Activated CD4-positive, alpha-beta T cell treated with anti-CD3 and anti-CD28 coated beads, Interleukin-2, amount 10 ng/mL, durations not matched to agents 7 days and 5 days (primary cell): Measurements from ENCODE around the gene MAMDC4. TPM values are rescaled to one million over a fixed set of nuclear protein-coding genes. Genes with fewer than 3 reads are reported as not detected.
"Not testable (repeated sequence)": the region's sequence is repeated elsewhere in the genome, so short reads cannot be mapped to it uniquely, and the experiment has no call there.

ENCODE experiments used
- CTCF ChIA-PET: fragments of 350-600 bp; sonication (Branson Sonifier 250); formaldehyde crosslinking; loops from one replicate; lab custom pipeline; 2021; ENCODE audit warnings: antibody characterized with exemption; lab: Charles Lee
- POLR2A ChIA-PET: fragments of 350-600 bp; sonication (Branson Sonifier 250); formaldehyde crosslinking; loops from one replicate; lab custom pipeline; 2021; ENCODE audit warnings: antibody characterized with exemption; lab: Charles Lee
- DNase-seq: peaks from one replicate; pipeline ENCODE4 v3.0.0-alpha.2; 2020
- H3K27ac Mint-ChIP-seq: one replicate; pipeline ENCODE4 v1.8.0; 2021; ENCODE audit warnings: mild to moderate bottlenecking, moderate library complexity, mixed read lengths
- H3K27me3 Mint-ChIP-seq: one replicate; pipeline ENCODE4 v1.8.0; 2021; ENCODE audit warnings: mixed read lengths
- H3K36me3 Mint-ChIP-seq: one replicate; pipeline ENCODE4 v1.8.0; 2021; ENCODE audit warnings: low read depth, mixed read lengths
- H3K4me1 Mint-ChIP-seq: one replicate; pipeline ENCODE4 v1.8.0; 2021; ENCODE audit warnings: mixed read lengths
- H3K4me3 Mint-ChIP-seq: one replicate; pipeline ENCODE4 v1.8.0; 2021; ENCODE audit warnings: mild to moderate bottlenecking, moderate library complexity, mixed read lengths
- H3K9me3 Mint-ChIP-seq: one replicate; pipeline ENCODE4 v1.8.0; 2021; ENCODE audit warnings: mixed read lengths
- total RNA-seq, 2 experiments: library from RNA; stranded (reverse); gene quantifications; one replicate each; pipeline ENCODE4 v1.2.3, GENCODE V29; 2021

MAMDC4 gene
- total RNA-seq, 2 experiments from 2014 or later = 12.4 to 14.4 TPM

DNA sequence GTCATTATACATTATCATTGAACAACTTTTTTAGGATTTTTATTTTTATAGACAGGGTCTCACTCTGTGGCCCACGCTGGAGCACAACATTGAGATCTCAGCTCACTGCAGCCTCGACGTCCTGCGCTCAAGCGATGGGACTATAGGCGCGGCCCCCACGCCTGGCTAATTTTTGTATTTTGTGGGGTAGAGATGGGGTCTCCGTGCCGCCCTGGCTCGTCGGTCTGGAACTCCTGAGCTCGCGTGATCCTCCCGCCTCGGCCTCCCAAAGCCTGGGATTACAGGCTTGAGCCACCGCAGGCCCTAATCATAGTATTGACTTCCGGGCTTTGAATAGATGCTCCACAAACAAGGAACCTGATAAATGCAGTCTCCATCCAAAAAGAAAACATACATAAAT, 15.3 kb downstream of the MAMDC4 start:
- peak overlapping the region; percentile 72 for H3K4me3 Mint-ChIP-seq
- peaks cover 18% of the 10 kb centered on the region for H3K36me3 Mint-ChIP-seq
- H3K27ac Mint-ChIP-seq = peak overlapping the region; percentile 68
- CTCF ChIA-PET = interaction anchor here (0.6 kb wide), 1 partner anchor 25 kb away, joined by 3 read pairs; the partner anchor contains the start of gene AJM1
- H3K9me3 Mint-ChIP-seq = peaks cover under 1% of the 10 kb centered on the region
- no peaks in the 10 kb centered on the region for H3K27me3 Mint-ChIP-seq
- no peak for DNase-seq
- H3K4me1 Mint-ChIP-seq = peaks cover 19% of the 10 kb centered on the region
- POLR2A ChIA-PET = no interaction called here

DNA sequence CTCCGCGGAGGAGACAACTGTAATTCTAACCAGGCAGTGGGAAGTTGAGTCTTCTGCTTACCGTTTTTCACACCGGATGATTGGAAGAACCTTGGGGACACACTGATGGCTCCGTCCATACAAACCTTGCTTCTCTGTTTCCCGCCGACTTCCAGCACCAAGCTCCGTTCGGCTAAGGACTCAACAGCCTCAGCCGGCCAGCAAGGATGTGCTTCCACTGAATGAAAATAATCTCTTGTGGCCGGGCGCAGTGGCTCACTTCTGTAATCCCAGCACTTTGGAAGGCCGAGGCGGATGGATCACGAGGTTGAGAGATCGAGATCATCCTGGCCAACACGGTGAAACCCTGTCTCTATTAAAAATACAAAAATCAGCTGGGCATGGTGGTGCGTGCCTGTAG, 15.8 kb downstream of the MAMDC4 start:
- Mint-ChIP-seq H3K36me3 (peaks cover 18% of the 10 kb centered on the region), H3K9me3 (peaks cover 5% of the 10 kb centered on the region), H3K27ac (no peak overlapping the region), H3K4me1 (peaks cover 19% of the 10 kb centered on the region), H3K4me3 (peak overlapping the region; percentile 72), H3K27me3 (no peaks in the 10 kb centered on the region)
- ChIA-PET CTCF (interaction anchor here (0.6 kb wide), 1 partner anchor 25 kb away, joined by 3 read pairs; the partner anchor contains the start of gene AJM1), POLR2A (no interaction called here)
- DNase-seq = no peak

DNA sequence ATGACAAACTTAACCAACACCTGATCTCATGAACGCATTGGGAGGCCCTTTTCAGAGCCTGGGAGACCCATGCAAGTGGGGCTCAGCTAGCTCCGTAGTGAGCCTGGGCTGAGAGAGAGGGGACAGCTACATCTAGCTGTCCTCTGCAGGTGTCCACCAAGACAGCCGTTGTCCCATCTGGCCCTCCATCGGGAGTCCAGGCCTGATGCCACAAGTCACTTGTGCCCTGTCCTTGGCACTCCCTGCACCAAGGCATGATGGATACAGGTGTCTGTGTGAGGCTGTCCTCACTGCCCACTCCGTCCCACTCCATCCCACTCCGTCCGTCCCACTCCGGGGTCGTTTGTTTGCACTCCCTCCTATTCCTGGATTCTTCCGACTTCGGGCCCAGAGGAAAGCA, 16.5 kb downstream of the MAMDC4 start:
- CTCF ChIA-PET = interaction anchor here (1.0 kb wide), 1 partner anchor 10 kb away, joined by 5 read pairs; no protein-coding TSS in a partner anchor

DNA sequence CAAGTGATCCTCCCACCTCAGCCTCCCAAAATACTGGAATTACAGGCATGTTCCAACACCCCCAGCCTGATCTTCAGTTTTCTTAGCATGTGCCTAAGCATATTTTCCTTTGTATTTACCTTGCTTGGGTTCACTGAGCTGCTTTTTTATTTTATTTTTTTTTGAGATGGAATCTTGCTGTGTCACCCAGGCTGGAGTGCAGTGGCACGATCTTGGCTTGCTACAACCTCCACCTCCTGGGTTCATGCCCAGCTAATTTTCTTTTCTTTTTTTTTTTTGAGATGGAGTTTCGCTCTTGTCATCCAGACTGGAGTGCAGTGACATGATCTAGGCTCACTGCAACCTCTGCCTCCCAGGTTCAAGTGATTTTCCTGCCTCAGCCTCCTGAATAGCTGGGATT, 17.5 kb downstream of the MAMDC4 start:
- H3K27ac Mint-ChIP-seq, H3K27me3 Mint-ChIP-seq, POLR2A ChIA-PET, H3K9me3 Mint-ChIP-seq, H3K36me3 Mint-ChIP-seq, H3K4me3 Mint-ChIP-seq, DNase-seq: not testable (repeated sequence)
- CTCF ChIA-PET = interaction anchor here (0.9 to 1.7 kb wide), 6 partner anchors 9 to 35 kb away, joined by 3 to 5 read pairs (median 4); no protein-coding TSS in a partner anchor
- H3K4me1 Mint-ChIP-seq = peaks cover 12% of the 10 kb centered on the region

More for the DNA sequence above, 16.5 kb downstream of the MAMDC4 start:
- Mint-ChIP-seq H3K9me3 (peaks cover 5% of the 10 kb centered on the region), H3K4me1 (peaks cover 19% of the 10 kb centered on the region), H3K36me3 (peaks cover 11% of the 10 kb centered on the region), H3K4me3 (no peak overlapping the region), H3K27me3 (no peaks in the 10 kb centered on the region), H3K27ac (no peak overlapping the region)
- POLR2A ChIA-PET = no interaction called here
- DNase-seq = no peak

DNA sequence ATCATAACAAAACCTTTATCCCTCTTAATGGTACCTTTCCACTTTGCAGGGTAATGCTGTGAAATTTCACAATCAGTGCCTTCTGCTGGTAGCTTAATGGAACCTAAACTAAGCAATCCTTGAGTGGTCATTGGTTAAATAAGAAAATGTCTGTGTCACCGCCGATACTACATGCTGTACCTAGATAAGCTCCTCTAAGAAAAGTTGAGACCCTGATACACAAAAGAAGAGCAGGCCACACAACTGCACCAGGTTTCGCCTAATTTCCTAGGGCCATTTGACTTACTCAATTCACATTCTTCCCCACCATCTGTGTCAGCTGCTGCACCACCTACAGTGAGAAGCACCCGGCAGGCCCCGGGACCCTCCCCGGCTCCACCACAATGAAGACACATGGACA, 23.0 kb downstream of the MAMDC4 start:
- H3K36me3 Mint-ChIP-seq = peaks cover 3% of the 10 kb centered on the region
- POLR2A ChIA-PET = no interaction called here

DNA sequence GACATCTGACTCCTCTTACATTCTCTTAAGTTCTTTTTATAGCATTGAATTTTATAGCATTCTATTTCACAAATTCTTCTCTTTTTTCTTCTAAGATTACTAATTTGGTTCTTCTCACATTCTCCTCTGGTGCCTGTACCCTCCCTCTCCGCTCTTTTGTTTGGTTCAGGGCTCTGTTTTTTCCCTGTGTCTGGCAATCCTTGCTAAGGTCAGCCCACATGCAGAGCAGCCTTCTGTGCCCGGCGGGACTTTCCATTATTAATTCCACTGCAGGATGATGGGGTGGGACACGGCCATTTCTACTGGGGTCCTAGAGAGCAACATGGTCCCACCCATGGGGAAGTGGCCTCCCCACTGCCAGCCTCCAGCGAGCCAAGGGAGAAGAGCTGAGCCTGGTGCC, 24.3 kb downstream of the MAMDC4 start:
- no peak overlapping the region for H3K27ac Mint-ChIP-seq
- CTCF ChIA-PET = interaction anchor here (0.9 kb wide), 1 partner anchor 156 kb away, joined by 3 read pairs; no protein-coding TSS in a partner anchor
- H3K36me3 Mint-ChIP-seq = peaks cover 3% of the 10 kb centered on the region
- H3K4me1 Mint-ChIP-seq = peaks cover 19% of the 10 kb centered on the region
- H3K9me3 Mint-ChIP-seq = peaks cover 5% of the 10 kb centered on the region
- H3K27me3 Mint-ChIP-seq = no peaks in the 10 kb centered on the region
- POLR2A ChIA-PET = no interaction called here
- no peak for DNase-seq
- H3K4me3 Mint-ChIP-seq = no peak overlapping the region

More for the DNA sequence above, 23.0 kb downstream of the MAMDC4 start:
- H3K27ac Mint-ChIP-seq = no peak overlapping the region
- no peaks in the 10 kb centered on the region for H3K27me3 Mint-ChIP-seq
- peaks cover 8% of the 10 kb centered on the region for H3K4me1 Mint-ChIP-seq
- CTCF ChIA-PET = interaction anchor here (0.6 to 1.1 kb wide), 4 partner anchors 14 to 101 kb away, joined by 3 to 4 read pairs (median 3); no protein-coding TSS in a partner anchor
- H3K4me3 Mint-ChIP-seq = no peak overlapping the region
- no peak for DNase-seq
- H3K9me3 Mint-ChIP-seq = peaks cover 5% of the 10 kb centered on the region

DNA sequence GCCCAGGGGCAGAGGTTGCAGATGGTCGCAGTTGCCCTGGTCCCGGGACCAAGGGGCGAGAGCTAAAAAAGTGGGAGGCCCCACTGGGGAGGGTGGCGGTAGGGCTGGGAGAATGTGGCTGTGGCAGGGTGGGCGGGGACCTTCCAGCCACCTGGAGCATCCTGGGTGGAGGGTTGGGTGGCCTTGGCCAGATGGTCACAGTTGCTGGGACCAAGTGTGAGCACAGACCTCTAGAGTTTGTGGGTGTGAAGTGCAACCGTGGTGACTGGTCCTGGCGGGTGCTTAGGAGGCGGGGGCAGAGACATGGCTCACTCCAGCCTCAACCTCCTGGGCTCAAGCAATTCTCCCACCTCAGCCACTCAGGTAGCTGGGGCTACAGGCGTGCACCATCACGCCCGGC, 28.5 kb downstream of the MAMDC4 start:
- H3K4me3 Mint-ChIP-seq = no peak overlapping the region
- H3K27ac Mint-ChIP-seq = peak overlapping the region; percentile 82
- peaks cover 53% of the 10 kb centered on the region for H3K4me1 Mint-ChIP-seq
- CTCF ChIA-PET = interaction anchor here (0.6 to 2.9 kb wide), 8 partner anchors 10 to 155 kb away, joined by 3 to 16 read pairs (median 4); partner anchors contain the start of genes AJM1 and PAXX
- DNase-seq = no peak
- H3K9me3 Mint-ChIP-seq = no peaks in the 10 kb centered on the region
- POLR2A ChIA-PET = no interaction called here
- H3K27me3 Mint-ChIP-seq = no peaks in the 10 kb centered on the region
- peaks cover 4% of the 10 kb centered on the region for H3K36me3 Mint-ChIP-seq

DNA sequence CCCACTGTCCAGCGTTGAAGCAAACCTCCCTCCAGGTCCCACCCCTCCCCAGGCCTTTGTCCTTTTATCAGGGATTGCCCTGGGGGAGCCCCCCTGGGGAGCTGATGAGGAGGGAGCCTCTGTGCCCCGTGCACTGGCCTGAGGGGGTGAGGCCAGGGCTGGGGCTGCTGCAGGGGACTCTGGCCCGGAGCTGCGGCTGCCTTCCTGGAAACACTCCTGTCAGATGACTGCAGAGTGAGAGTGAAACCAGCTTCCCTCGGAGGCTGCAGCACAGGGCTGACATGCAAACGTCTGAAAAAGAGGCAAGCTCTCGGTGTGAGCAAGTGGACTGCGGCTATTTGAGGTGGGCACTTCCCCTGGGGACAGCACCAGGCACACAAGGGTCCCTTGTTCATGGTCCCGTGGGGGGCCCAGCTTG, 29.6 kb downstream of the MAMDC4 start:
- DNase-seq = peak; percentile 72
- Mint-ChIP-seq H3K27me3 (no peaks in the 10 kb centered on the region), H3K36me3 (peaks cover 4% of the 10 kb centered on the region), H3K4me3 (peak overlapping the region; percentile 76), H3K9me3 (no peaks in the 10 kb centered on the region), H3K27ac (peak overlapping the region; percentile 97), H3K4me1 (peaks cover 53% of the 10 kb centered on the region)
- ChIA-PET CTCF (interaction anchor here (0.8 to 2.9 kb wide), 14 partner anchors 12 to 205 kb away, joined by 3 to 16 read pairs (median 4); partner anchors contain the start of genes AJM1, C8G, EDF1 and FBXW5), POLR2A (interaction anchor here (0.6 kb wide), 2 partner anchors 17 to 65 kb away, joined by 3 to 4 read pairs; no protein-coding TSS in a partner anchor)

DNA sequence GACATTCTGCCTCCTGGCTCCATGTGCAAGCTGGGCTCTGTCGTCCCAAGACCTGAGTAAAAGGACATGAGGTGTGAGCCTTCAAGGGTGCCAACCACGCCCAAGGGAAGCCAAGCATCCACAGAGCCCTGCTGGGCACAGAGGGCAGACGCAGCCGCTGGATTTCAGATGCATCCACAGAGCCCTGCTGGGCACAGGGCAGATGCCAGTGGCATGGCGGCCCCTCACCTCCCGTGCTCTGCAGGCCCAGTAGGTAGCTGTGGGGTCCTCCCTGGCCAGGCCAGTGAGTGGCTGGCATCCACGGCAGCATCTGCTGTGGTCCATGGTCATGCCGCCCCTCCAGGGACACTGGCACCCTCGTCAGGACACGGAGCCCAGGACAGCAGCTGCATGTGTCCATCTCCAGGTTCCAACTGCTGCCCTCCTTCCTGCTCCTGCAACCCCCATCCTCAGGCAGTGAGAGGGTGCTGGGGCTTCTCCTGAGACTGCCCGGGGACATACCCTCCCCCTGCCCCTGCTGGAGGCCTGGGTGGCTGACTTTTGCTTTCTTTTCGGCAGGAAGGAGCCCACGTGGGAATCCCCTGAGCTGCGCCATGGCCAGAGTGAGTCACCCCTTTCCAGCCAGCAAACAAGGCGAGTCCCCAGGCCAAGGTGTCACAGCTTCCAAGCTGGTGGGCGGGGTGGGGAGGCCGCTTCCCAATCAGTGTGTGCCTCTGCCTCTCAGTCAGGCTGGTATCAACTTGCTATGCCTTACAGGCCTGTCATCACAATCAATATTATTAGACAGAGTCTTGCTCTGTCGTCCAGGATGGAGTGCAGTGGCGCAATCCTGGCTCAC, 30.2 kb downstream of the MAMDC4 start:
- Mint-ChIP-seq H3K36me3 (peaks cover 6% of the 10 kb centered on the region), H3K27ac (peak overlapping the region; percentile 97), H3K4me1 (peaks cover 57% of the 10 kb centered on the region), H3K9me3 (no peaks in the 10 kb centered on the region), H3K27me3 (no peaks in the 10 kb centered on the region), H3K4me3 (peak overlapping the region; percentile 76)
- ChIA-PET CTCF (interaction anchor here (0.8 to 2.9 kb wide), 11 partner anchors 12 to 147 kb away, joined by 3 to 16 read pairs (median 4); partner anchors contain the start of genes AJM1, C8G, EDF1 and FBXW5), POLR2A (interaction anchor here (0.6 kb wide), 1 partner anchor 66 kb away, joined by 3 read pairs; no protein-coding TSS in a partner anchor)
- peak; percentile 88 for DNase-seq

DNA sequence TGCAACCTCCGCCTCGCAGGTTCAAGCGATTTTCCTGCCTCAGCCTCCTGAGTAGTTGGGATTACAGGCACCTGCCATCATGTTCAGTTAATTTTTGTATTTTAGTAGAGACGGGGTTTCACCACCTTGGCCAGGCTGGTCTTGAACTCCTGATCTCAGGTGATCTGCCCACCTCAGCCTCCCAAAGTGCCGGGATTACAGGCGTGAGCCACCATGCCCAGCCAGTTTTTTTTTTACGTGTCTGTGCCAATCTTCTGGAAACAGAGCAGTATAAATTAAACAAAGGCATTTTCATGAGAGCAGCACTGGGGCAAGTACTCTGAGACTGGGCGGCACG, 30.8 kb downstream of the MAMDC4 start:
- peak overlapping the region; percentile 76 for H3K4me3 Mint-ChIP-seq
- POLR2A ChIA-PET, H3K9me3 Mint-ChIP-seq, H3K36me3 Mint-ChIP-seq, DNase-seq, H3K27me3 Mint-ChIP-seq: not testable (repeated sequence)
- peak overlapping the region; percentile 97 for H3K27ac Mint-ChIP-seq
- H3K4me1 Mint-ChIP-seq = peaks cover 57% of the 10 kb centered on the region
- CTCF ChIA-PET = interaction anchor here (1.2 to 2.9 kb wide), 5 partner anchors 22 to 62 kb away, joined by 4 to 16 read pairs (median 6); partner anchors contain the start of genes AJM1, C8G and FBXW5

DNA sequence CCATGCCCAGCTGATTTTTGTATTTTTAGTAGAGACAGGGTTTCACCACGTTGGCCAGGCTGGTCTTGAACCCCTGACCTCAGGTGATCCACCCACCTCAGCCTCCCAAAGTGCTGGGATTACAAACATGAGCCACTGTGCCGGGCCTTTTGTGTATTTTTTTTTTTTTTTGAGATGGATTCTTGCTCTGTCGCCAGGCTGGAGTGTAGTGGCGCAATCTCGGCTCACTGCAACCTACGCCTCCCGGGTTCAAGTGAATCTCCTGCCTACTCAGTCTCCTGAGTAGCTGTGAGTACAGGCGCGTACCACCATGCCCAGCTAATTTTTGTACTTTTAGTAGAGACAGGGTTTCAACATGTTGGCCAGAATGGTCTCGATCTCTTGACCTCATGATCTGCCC, 31.5 kb downstream of the MAMDC4 start:
- POLR2A ChIA-PET, H3K9me3 Mint-ChIP-seq, DNase-seq, H3K36me3 Mint-ChIP-seq, H3K27me3 Mint-ChIP-seq: not testable (repeated sequence)
- H3K4me3 Mint-ChIP-seq = peak overlapping the region; percentile 76
- H3K4me1 Mint-ChIP-seq = peaks cover 62% of the 10 kb centered on the region
- CTCF ChIA-PET = interaction anchor here (1.1 to 1.3 kb wide), 4 partner anchors 11 to 61 kb away, joined by 3 to 5 read pairs (median 4); partner anchors contain the start of genes C8G and FBXW5
- peak overlapping the region; percentile 97 for H3K27ac Mint-ChIP-seq

DNA sequence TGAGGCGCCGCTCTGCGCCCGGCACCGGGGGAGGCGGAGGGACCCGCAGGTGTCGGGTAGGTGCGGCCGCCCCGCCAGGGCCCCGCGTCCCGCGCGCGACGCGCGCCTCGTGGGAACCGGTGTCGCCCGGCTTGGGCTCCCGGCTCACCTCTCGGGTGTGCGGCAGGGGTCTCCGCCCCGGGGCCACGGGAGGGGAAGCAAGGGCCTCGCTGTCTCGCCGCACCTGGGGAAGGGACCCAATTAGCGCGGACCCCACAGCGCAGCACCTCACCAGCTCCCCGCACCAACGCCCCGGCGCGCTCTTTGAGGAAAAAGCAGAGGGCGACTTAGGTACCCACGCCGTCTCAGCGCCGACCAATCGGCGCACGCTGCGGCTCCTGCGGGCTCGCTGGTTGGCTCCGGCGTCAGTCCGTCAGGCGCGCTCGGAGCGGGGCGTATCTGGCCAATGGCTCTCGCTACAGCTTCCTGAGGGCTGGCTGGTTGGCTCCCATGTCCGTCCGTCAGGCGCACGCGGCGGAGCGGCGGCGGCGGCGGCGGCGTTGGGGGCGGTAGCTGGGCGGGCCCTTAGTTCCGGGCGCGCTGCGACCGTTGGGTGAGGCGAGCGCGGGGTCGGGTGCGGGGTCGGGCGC, 33.9 kb downstream of the MAMDC4 start, which contains the start of gene TRAF2:
TRAF2 (plus strand) TSS at position 567 of the 629 bp plus-strand sequence. CDS start 12,225 bp downstream, outside the sequence.
- DNase-seq = peak; percentile 97
- H3K27me3 Mint-ChIP-seq = no peaks in the 10 kb centered on the region
- H3K27ac Mint-ChIP-seq = peak within 1 kb of the TSS; percentile 84
- peaks cover 18% of the 10 kb centered on the region for H3K36me3 Mint-ChIP-seq
- CTCF ChIA-PET = interaction anchor here (1.0 to 2.3 kb wide), 7 partner anchors 12 to 149 kb away, joined by 3 to 15 read pairs (median 5); partner anchors contain the start of gene AJM1
- no peaks in the 10 kb centered on the region for H3K9me3 Mint-ChIP-seq
- peak within 1 kb of the TSS; percentile 86 for H3K4me3 Mint-ChIP-seq
- H3K4me1 Mint-ChIP-seq = peaks cover 52% of the 10 kb centered on the region
- POLR2A ChIA-PET = interaction anchor here (0.8 kb wide), 1 partner anchor 170 kb away, joined by 3 read pairs; no protein-coding TSS in a partner anchor
